Kidney epithelial cell (primary cell): Measurements from ENCODE around the gene STARD8. TPM values are rescaled to one million over a fixed set of nuclear protein-coding genes. Genes with fewer than 3 reads are reported as not detected.

Experiments used
- DNase-seq: peaks from one replicate; pipeline ENCODE4 v3.0.0-alpha.2; 2010; ENCODE audit warnings: low read depth
- H3K27me3 ChIP-seq: 2 replicates; pipeline ENCODE4 v1.6.0; 2011; ENCODE audit warnings: low read length; ENCODE audit not compliant: control insufficient read depth, insufficient read depth
- H3K36me3 ChIP-seq: 2 replicates; pipeline ENCODE4 v1.5.1; 2011; ENCODE audit warnings: low read length; ENCODE audit not compliant: control insufficient read depth, insufficient read depth
- H3K4me3 ChIP-seq: 2 replicates; pipeline ENCODE4 v1.5.1; 2011; ENCODE audit warnings: low read depth, mild to moderate bottlenecking, control low read depth, low read length
- CTCF ChIP-seq: IDR thresholded peaks from 2 replicates; pipeline ENCODE4 v1.5.1; 2011; ENCODE audit warnings: mild to moderate bottlenecking, moderate library complexity, low read length, control low read depth, inconsistent platforms; ENCODE audit not compliant: insufficient read depth, poor library complexity, severe bottlenecking
- total RNA-seq: library from RNA; depleted of rRNA; stranded (reverse); fragments of >200 nt; gene quantifications from 2 replicates; pipeline ENCODE4 v1.2.3, GENCODE V29; 2015

The STARD8 gene
- total RNA-seq, 1 donor from 2014 or later: 1.8 TPM

DNA sequence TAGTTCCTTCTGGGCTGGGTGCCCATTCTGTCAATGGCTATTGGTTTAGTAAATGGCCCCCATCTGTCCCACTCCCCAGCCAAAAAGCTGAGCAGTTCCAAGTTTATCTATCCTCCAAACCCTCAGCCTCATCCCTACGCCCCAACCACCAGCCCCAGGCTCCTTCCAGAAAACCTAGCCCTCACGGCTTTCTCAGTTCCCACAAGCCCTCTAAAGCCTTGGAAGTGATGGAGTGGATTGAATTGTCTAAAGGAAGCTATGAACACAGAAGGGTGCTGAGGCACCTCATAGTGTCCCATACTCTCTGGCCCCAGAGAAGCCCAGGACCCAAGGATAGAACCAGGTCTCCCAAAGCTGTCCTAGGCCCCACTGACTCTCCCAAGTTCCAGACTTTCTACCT is 105.8 kb downstream of the STARD8 start:
- Histone ChIP-seq H3K27me3 (no peaks in the 10 kb centered on the region), H3K4me3 (no peak overlapping the region), H3K36me3 (no peaks in the 10 kb centered on the region)
- no peak for DNase-seq
- no peak for TF ChIP-seq CTCF

DNA sequence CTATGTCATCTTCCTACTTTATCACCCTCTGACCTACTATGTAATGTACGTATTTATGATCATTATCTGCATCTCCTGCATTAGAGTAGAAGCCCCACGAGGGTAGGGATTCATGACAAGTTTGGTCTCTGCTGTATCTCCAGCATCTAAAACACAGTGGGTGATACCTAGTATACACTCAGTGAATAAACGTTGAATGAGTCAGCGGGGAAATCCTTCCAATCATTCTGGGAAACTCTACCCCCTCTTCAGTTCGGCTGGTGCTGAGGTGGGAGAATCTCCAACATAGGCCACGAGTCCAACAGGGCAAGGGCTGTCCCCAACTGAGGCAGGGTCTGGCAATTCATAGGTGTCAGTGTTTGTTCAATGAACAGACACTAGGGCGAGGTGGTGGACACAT is 106.9 kb downstream of the STARD8 start:
- no peak for TF ChIP-seq CTCF
- no peaks in the 10 kb centered on the region for H3K36me3 ChIP-seq
- peaks cover 3% of the 10 kb centered on the region for H3K27me3 ChIP-seq
- DNase-seq: no peak
- no peak overlapping the region for H3K4me3 ChIP-seq

- Histone ChIP-seq H3K36me3 (no peaks in the 10 kb centered on the region), H3K27me3 (peaks cover 3% of the 10 kb centered on the region), H3K4me3 (no peak overlapping the region)
- TF ChIP-seq CTCF: no peak
- DNase-seq: no peak
These were observed 108.2 kb downstream of the STARD8 start for GRCh38 chrX:68755616-68756125.

- Histone ChIP-seq H3K36me3 (no peaks in the 10 kb centered on the region), H3K4me3 (no peak overlapping the region), H3K27me3 (peaks cover 3% of the 10 kb centered on the region)
- TF ChIP-seq CTCF: no peak
- no peak for DNase-seq
These were observed 109.9 kb downstream of the STARD8 start for GRCh38 chrX:68757331-68757730.

DNA sequence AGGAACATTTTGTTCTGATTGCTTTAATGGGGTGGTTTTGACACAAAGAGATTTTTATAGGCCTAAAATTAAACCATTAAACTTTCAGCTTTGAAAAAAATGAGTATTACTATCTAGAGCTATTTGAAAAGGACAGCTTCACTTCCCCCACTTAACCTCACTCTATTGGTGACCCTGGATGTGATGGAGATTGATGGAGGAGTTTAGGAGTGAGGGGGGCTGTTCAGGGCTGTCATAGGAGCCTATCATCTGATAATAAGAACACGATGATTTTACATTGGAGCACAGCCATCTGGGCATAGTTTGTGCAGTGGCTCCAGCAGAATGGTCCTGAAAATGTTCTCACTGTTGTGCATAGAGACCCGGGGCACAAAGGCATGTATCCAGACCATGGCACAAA is 110.3 kb downstream of the STARD8 start:
- Histone ChIP-seq H3K4me3 (no peak overlapping the region), H3K27me3 (peaks cover 3% of the 10 kb centered on the region), H3K36me3 (no peaks in the 10 kb centered on the region)
- TF ChIP-seq CTCF: no peak
- no peak for DNase-seq

GRCh38 chrX:68758671-68759070 is 111.2 kb downstream of the STARD8 start:
- no peak overlapping the region for H3K4me3 ChIP-seq
- H3K36me3 ChIP-seq: no peaks in the 10 kb centered on the region
- no peak for TF ChIP-seq CTCF
- peaks cover 4% of the 10 kb centered on the region for H3K27me3 ChIP-seq
- no peak for DNase-seq
